Endodermal cell (in vitro differentiated cells): ENCODE data around the gene SMURF1. TPM values are rescaled to one million over a fixed set of nuclear protein-coding genes. Genes with fewer than 3 reads are reported as not detected.

Experiments used
- DNase-seq: peaks from one replicate; pipeline ENCODE4 v3.0.0-alpha.2; 2017
- H3K27ac ChIP-seq: 2 replicates; pipeline ENCODE4 v1.5.1; 2013; ENCODE audit warnings: mild to moderate bottlenecking, low read depth, low read length, moderate library complexity
- H3K27me3 ChIP-seq: 2 replicates; pipeline ENCODE4 v1.6.1; 2013; ENCODE audit warnings: mild to moderate bottlenecking, low read length, moderate library complexity; ENCODE audit not compliant: insufficient read depth, control insufficient read depth, poor library complexity, severe bottlenecking
- H3K36me3 ChIP-seq: 2 replicates; pipeline ENCODE4 v1.7.0; 2013; ENCODE audit warnings: mild to moderate bottlenecking, low read length, moderate library complexity; ENCODE audit not compliant: control insufficient read depth, insufficient read depth
- H3K4me1 ChIP-seq: one replicate; pipeline ENCODE4 v1.7.0; 2013; ENCODE audit warnings: low read length; ENCODE audit not compliant: control insufficient read depth, insufficient read depth
- H3K4me3 ChIP-seq: 2 replicates; pipeline ENCODE4 v1.5.1; 2013; ENCODE audit warnings: mild to moderate bottlenecking, low read length, moderate library complexity
- H3K9ac ChIP-seq: 2 replicates; pipeline ENCODE4 v1.6.1; 2013; ENCODE audit warnings: mild to moderate bottlenecking, low read length, moderate library complexity; ENCODE audit not compliant: poor library complexity, severe bottlenecking; ENCODE audit errors: extremely low read depth
- H3K9me3 ChIP-seq: 2 replicates; pipeline ENCODE4 v1.6.1; 2013; ENCODE audit warnings: mild to moderate bottlenecking, low read length, moderate library complexity; ENCODE audit not compliant: control insufficient read depth
- H3K27ac Mint-ChIP-seq: 2 replicates; pipeline ENCODE4 v1.8.0; 2020; ENCODE audit warnings: mixed read lengths
- H3K27me3 Mint-ChIP-seq: 2 replicates; pipeline ENCODE4 v1.8.0; 2021; ENCODE audit warnings: mild to moderate bottlenecking, mixed read lengths; ENCODE audit not compliant: insufficient read depth
- H3K36me3 Mint-ChIP-seq: 2 replicates; pipeline ENCODE4 v1.8.0; 2020; ENCODE audit warnings: low read depth, mixed read lengths
- H3K4me1 Mint-ChIP-seq: 2 replicates; pipeline ENCODE4 v1.8.0; 2020; ENCODE audit warnings: mixed read lengths
- H3K4me3 Mint-ChIP-seq: 2 replicates; pipeline ENCODE4 v1.8.0; 2020; ENCODE audit warnings: mild to moderate bottlenecking, moderate library complexity, mixed read lengths
- H3K9me3 Mint-ChIP-seq: 2 replicates; pipeline ENCODE4 v1.8.0; 2020; ENCODE audit warnings: mild to moderate bottlenecking, mixed read lengths
- CTCF ChIP-seq: fragments of 200-600 bp; sonication (generic); conservative IDR thresholded peaks from 2 replicates; pipeline ENCODE4 v1.5.0; 2021; ENCODE audit warnings: antibody characterized with exemption, mild to moderate bottlenecking
- WGBS, 2 experiments: methylation state at CpG; one replicate each; pipeline versions ENCODE4 v1.1.5 to v1.1.7; 2013; ENCODE audit warnings: missing lambda C conversion rate in 2 of 2, mixed read lengths in 1 of 2; ENCODE audit not compliant: insufficient coverage in 1 of 2, insufficient read length in 1 of 2; 5-methylcytosine and 5-hydroxymethylcytosine counted together
- total RNA-seq, 2 donors: library from RNA; stranded (reverse); fragmentation: NEBNext Ultra II Directional in 1 of 2; extraction: Animal tissue kit (Norgen Biotek cat#: 25700) in 1 of 2; gene quantifications; 2 replicates in 1 of 2; 3 replicates in 1 of 2; pipeline ENCODE4 v1.2.1, GENCODE V29; 2021

Gene SMURF1
- total RNA-seq, 2 donors from 2014 or later = 31.6 to 38.1 TPM

DNA sequence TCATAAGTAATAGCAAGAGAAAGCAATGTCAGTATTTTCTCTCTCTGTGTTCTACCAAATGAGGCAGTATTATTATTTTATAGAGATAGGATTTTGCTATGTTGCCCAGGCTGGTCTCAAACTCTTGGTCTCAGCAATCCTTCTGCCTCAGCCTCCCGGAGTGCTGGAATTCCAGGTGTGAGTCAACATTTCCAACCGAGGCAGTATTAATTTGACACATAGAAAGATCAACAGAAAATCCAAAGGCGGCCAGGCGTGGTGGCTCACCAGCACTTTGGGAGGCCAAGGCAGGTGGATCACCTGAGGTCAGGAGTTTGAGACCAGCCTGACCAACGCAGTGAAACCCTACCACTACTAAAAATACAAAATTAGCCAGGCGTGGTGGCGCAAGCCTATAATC is 71.8 kb downstream of the SMURF1 start:
- no peaks in the 10 kb centered on the region for H3K9me3 ChIP-seq
- Mint-ChIP-seq H3K36me3 (peaks cover 7% of the 10 kb centered on the region), H3K4me1 (peaks cover 3% of the 10 kb centered on the region), H3K27ac (no peak overlapping the region), H3K9me3 (no peaks in the 10 kb centered on the region), H3K27me3 (no peaks in the 10 kb centered on the region), H3K4me3 (no peak overlapping the region)
- H3K27ac ChIP-seq = no peak overlapping the region
- TF ChIP-seq CTCF = no peak
- H3K36me3 ChIP-seq = no peaks in the 10 kb centered on the region
- H3K4me1 ChIP-seq = no peaks in the 10 kb centered on the region
- no peaks in the 10 kb centered on the region for H3K27me3 ChIP-seq
- WGBS, 2 experiments = 81 to 97% methylated on average over 3 to 7 of the region's 7 CpGs
- DNase-seq = no peak
- H3K4me3 ChIP-seq = no peak overlapping the region
- no peak overlapping the region for H3K9ac ChIP-seq

GRCh38 chr7:99070361-99070760 is 73.5 kb downstream of the SMURF1 start:
- peaks cover 3% of the 10 kb centered on the region for H3K4me1 Mint-ChIP-seq
- Histone ChIP-seq H3K27me3 (no peaks in the 10 kb centered on the region), H3K9ac (no peak overlapping the region), H3K4me3 (no peak overlapping the region), H3K9me3 (no peaks in the 10 kb centered on the region), H3K27ac (no peak overlapping the region), H3K4me1 (no peaks in the 10 kb centered on the region), H3K36me3 (no peaks in the 10 kb centered on the region)
- TF ChIP-seq CTCF = no peak
- H3K4me3 Mint-ChIP-seq = no peak overlapping the region
- no peak overlapping the region for H3K27ac Mint-ChIP-seq
- no peaks in the 10 kb centered on the region for H3K27me3 Mint-ChIP-seq
- no peaks in the 10 kb centered on the region for H3K9me3 Mint-ChIP-seq
- H3K36me3 Mint-ChIP-seq = no peaks in the 10 kb centered on the region
- WGBS, 2 experiments = 88 to 100% methylated on average over 2 to 3 of the region's 3 CpGs
- DNase-seq = no peak

DNA sequence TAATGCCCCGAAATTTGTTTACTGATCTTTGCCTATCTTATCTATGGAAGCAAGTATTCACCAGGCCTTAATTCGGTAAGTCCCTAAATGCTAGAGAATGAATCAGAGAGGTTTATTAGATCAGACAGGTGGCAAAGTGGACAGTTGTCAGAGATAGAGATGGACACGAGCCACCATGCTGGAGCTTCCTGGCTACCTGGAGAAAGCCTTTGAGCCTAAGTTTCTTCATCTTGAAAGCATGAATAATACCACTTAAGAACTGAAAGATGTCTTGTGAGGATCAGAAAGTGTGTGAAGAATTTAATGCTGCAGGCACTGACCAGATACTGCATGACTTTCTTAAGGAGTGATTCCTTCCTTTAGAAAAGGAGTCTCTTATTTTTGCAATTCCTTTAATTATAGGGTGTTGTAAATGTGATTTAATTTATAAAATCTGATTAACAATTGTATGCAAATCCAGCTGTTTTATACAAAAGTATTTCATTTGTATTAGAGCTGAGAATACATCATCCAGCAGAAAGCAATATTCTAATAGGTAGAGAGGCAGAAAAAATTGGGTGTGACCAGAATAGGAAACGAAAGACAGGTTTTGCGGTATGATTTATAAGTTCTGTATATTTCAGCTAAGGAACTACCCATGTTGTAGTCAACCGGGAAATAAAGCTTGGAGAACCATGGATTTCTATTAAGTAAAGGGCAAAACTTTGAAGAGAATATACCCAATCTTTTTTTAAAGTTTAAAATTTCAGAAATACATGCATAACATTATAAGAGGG is 82.7 kb downstream of the SMURF1 start:
- Histone ChIP-seq H3K9ac (no peak overlapping the region), H3K36me3 (peaks cover 28% of the 10 kb centered on the region), H3K27ac (no peak overlapping the region), H3K9me3 (no peaks in the 10 kb centered on the region), H3K4me1 (no peaks in the 10 kb centered on the region), H3K27me3 (no peaks in the 10 kb centered on the region), H3K4me3 (no peak overlapping the region)
- Mint-ChIP-seq H3K4me1 (no peaks in the 10 kb centered on the region), H3K27me3 (no peaks in the 10 kb centered on the region), H3K9me3 (no peaks in the 10 kb centered on the region), H3K4me3 (no peak overlapping the region), H3K27ac (no peak overlapping the region), H3K36me3 (peaks cover 21% of the 10 kb centered on the region)
- TF ChIP-seq CTCF = no peak
- DNase-seq = no peak
- WGBS, 2 experiments = 92 to 100% methylated on average over 4 to 6 of the region's 6 CpGs
